ENCODE data around the gene COLEC11. TPM values are rescaled to one million over a fixed set of nuclear protein-coding genes. Genes with fewer than 3 reads are reported as not detected.
A peak's percentile ranks its signal among the peaks of the same experiment; 100 is the strongest.

The COLEC11 gene
- total and polyA plus RNA-seq, 2 of the 13 experiments (the other 11 are each of a cell fraction or from before 2014, with no cell fraction given): 1.5 to 3.0 TPM

DNA sequence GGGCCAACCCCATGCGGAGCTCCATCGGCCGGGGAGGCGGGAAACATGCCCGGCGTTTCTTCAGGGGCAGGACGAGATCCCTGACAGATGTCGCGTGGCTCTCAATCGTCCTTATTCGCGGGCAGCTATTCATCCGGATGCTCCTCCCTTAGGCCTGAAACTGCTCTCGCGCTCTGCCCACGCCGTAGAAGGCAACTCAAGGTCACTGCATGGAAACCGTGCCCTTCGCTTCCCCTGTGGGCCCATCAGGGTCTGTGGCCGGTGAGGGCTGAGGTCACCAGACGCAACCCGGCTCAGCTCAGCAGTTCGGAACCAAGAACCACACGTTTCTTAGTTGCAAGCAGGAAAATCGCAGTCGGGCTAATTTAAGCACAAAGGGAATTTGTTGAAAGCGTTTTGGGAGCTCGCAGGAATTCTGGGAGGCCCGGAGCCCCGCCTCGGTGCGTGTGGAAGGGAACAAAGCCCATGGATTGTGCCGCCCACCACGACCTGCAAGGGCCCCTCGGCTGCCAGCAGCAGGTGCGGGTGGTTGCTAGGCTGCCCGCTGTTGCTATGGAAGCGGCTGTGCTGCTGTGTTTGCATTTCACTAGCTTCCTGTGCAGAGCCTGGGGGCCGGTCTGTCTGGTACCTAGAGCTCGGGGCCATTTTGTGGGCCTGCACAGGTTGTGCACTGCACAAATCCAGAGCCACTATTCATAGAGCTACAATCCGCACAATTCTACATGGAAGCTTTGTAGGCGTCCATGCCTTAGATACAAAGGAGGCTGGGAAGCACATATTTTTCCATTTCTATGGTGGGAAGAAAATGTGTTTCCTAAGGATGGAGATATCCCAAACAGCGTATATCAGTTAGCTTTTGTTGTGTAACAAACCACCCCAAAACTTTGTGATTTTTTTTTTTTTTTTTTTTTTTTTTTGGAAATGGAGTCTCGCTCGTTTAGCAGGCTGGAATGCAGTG, 57.1 kb downstream of the COLEC11 start (continued):
- 0 out of 2 replicates have a peak, but pooled peaks have one; percentile 44 for TF ChIP-seq SNAPC4 (CRISPR knock-in tag; IDR thresholded peaks at IDR 0.05)
- TF ChIP-seq, protein P1, sequence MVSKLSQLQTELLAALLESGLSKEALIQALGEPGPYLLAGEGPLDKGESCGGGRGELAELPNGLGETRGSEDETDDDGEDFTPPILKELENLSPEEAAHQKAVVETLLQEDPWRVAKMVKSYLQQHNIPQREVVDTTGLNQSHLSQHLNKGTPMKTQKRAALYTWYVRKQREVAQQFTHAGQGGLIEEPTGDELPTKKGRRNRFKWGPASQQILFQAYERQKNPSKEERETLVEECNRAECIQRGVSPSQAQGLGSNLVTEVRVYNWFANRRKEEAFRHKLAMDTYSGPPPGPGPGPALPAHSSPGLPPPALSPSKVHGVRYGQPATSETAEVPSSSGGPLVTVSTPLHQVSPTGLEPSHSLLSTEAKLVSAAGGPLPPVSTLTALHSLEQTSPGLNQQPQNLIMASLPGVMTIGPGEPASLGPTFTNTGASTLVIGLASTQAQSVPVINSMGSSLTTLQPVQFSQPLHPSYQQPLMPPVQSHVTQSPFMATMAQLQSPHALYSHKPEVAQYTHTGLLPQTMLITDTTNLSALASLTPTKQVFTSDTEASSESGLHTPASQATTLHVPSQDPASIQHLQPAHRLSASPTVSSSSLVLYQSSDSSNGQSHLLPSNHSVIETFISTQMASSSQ (IDR thresholded peaks at IDR 0.05; ENCODE audit: low read depth): no peak
- TF ChIP-seq, protein P1 (CRISPR knock-in tag; IDR thresholded peaks at IDR 0.05; ENCODE audit: borderline replicate concordance): no peak; the same call in none of the 2 replicates
- TF ChIP-seq TCF7 (IDR thresholded peaks at IDR 0.05; ENCODE audit: low read depth): no peak
- TF ChIP-seq CBX2 (IDR thresholded peaks at IDR 0.05; ENCODE audit: low read depth, low read length): no peak
- TF ChIP-seq CBX2 (CRISPR knock-in tag; IDR thresholded peaks at IDR 0.05; ENCODE audit: low read depth): no peak
- TF ChIP-seq LCORL (IDR thresholded peaks at IDR 0.05): no peak
- no peak for TF ChIP-seq LCORL (CRISPR knock-in tag; IDR thresholded peaks at IDR 0.05)
- TF ChIP-seq ZNF574 (CRISPR knock-in tag; IDR thresholded peaks at IDR 0.05): peak; percentile 5; the same call in 1 of the 2 replicates
- no peak for TF ChIP-seq ZNF180 (CRISPR knock-in tag; IDR thresholded peaks at IDR 0.05; ENCODE audit: borderline replicate concordance, low read depth)
- TF ChIP-seq FOXK1 (CRISPR knock-in tag; IDR thresholded peaks at IDR 0.05; ENCODE audit: borderline replicate concordance, low read depth): peak; percentile 62; the same call in 1 of the 2 replicates
- TF ChIP-seq ASH2L (IDR thresholded peaks at IDR 0.05; ENCODE audit: insufficient read length, low read depth, low read length): peak; percentile 73
- TF ChIP-seq CREM (IDR thresholded peaks at IDR 0.05): 0 out of 2 replicates have a peak, but pooled peaks have one; percentile 21
- TF ChIP-seq CREM (CRISPR knock-in tag; IDR thresholded peaks at IDR 0.05): no peak
- peak; percentile 81 for TF ChIP-seq KDM2A (CRISPR knock-in tag; IDR thresholded peaks at IDR 0.05; ENCODE audit: borderline replicate concordance, low read depth)
- no peak for TF ChIP-seq PLRG1 (conservative IDR thresholded peaks at IDR 0.05)
- peak; percentile 39; the same call in 1 of the 2 replicates for TF ChIP-seq ZNF44 (CRISPR knock-in tag; IDR thresholded peaks at IDR 0.05)
- TF ChIP-seq ELF1 (CRISPR knock-in tag; IDR thresholded peaks at IDR 0.05): peak; percentile 64
